ENCODE data around the gene SLC6A13.

DNA sequence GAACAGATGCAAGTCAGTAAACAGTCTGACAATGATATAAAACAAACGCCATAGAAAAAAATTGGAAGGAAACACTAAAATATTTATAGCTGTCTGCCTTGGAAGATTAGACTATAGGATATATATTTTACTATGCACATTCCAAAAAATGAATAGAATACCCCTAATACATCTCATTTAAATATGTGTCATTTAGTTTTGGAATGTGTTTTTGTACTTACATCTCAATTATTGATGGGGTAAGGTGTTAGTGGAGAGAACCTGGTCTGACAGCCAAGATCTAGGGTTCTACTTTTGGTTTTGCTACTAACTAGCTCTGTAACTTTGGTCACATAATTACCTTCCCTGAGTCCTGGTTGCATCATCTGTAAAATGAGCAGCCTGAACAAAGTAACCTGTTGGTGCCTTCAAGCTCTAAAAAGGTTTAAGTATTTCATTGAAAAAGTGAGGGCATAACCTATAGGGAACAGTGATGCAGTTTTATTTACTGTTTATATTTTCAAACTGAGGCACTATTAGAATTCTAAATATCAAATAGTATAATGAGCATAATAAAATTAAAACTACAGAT, 28.6 kb upstream of the SLC6A13 start:
- TF ChIP-seq, protein P1, sequence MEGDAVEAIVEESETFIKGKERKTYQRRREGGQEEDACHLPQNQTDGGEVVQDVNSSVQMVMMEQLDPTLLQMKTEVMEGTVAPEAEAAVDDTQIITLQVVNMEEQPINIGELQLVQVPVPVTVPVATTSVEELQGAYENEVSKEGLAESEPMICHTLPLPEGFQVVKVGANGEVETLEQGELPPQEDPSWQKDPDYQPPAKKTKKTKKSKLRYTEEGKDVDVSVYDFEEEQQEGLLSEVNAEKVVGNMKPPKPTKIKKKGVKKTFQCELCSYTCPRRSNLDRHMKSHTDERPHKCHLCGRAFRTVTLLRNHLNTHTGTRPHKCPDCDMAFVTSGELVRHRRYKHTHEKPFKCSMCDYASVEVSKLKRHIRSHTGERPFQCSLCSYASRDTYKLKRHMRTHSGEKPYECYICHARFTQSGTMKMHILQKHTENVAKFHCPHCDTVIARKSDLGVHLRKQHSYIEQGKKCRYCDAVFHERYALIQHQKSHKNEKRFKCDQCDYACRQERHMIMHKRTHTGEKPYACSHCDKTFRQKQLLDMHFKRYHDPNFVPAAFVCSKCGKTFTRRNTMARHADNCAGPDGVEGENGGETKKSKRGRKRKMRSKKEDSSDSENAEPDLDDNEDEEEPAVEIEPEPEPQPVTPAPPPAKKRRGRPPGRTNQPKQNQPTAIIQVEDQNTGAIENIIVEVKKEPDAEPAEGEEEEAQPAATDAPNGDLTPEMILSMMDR (IDR thresholded peaks at IDR 0.05; ENCODE audit: low read depth, low read length, missing input control) = no peak
- no peak for TF ChIP-seq FOXA1 (IDR thresholded peaks at IDR 0.05)
- no peak for TF ChIP-seq RAD21 (IDR thresholded peaks at IDR 0.05)
- TF ChIP-seq, protein P2, sequence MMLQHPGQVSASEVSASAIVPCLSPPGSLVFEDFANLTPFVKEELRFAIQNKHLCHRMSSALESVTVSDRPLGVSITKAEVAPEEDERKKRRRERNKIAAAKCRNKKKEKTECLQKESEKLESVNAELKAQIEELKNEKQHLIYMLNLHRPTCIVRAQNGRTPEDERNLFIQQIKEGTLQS (IDR thresholded peaks at IDR 0.05) = no peak
- no peak for TF ChIP-seq GABPA (IDR thresholded peaks at IDR 0.05 in 1 of 2, conservative IDR thresholded peaks at IDR 0.05 in 1 of 2)
- TF ChIP-seq, protein P3, sequence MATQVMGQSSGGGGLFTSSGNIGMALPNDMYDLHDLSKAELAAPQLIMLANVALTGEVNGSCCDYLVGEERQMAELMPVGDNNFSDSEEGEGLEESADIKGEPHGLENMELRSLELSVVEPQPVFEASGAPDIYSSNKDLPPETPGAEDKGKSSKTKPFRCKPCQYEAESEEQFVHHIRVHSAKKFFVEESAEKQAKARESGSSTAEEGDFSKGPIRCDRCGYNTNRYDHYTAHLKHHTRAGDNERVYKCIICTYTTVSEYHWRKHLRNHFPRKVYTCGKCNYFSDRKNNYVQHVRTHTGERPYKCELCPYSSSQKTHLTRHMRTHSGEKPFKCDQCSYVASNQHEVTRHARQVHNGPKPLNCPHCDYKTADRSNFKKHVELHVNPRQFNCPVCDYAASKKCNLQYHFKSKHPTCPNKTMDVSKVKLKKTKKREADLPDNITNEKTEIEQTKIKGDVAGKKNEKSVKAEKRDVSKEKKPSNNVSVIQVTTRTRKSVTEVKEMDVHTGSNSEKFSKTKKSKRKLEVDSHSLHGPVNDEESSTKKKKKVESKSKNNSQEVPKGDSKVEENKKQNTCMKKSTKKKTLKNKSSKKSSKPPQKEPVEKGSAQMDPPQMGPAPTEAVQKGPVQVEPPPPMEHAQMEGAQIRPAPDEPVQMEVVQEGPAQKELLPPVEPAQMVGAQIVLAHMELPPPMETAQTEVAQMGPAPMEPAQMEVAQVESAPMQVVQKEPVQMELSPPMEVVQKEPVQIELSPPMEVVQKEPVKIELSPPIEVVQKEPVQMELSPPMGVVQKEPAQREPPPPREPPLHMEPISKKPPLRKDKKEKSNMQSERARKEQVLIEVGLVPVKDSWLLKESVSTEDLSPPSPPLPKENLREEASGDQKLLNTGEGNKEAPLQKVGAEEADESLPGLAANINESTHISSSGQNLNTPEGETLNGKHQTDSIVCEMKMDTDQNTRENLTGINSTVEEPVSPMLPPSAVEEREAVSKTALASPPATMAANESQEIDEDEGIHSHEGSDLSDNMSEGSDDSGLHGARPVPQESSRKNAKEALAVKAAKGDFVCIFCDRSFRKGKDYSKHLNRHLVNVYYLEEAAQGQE (IDR thresholded peaks at IDR 0.05) = no peak
- TF ChIP-seq, protein P4, sequence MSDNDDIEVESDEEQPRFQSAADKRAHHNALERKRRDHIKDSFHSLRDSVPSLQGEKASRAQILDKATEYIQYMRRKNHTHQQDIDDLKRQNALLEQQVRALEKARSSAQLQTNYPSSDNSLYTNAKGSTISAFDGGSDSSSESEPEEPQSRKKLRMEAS (IDR thresholded peaks at IDR 0.05) = no peak
- no peak for TF ChIP-seq YY1 (IDR thresholded peaks at IDR 0.05)
- no peak for TF ChIP-seq TAF1 (conservative IDR thresholded peaks at IDR 0.05)
- TF ChIP-seq, protein P5, sequence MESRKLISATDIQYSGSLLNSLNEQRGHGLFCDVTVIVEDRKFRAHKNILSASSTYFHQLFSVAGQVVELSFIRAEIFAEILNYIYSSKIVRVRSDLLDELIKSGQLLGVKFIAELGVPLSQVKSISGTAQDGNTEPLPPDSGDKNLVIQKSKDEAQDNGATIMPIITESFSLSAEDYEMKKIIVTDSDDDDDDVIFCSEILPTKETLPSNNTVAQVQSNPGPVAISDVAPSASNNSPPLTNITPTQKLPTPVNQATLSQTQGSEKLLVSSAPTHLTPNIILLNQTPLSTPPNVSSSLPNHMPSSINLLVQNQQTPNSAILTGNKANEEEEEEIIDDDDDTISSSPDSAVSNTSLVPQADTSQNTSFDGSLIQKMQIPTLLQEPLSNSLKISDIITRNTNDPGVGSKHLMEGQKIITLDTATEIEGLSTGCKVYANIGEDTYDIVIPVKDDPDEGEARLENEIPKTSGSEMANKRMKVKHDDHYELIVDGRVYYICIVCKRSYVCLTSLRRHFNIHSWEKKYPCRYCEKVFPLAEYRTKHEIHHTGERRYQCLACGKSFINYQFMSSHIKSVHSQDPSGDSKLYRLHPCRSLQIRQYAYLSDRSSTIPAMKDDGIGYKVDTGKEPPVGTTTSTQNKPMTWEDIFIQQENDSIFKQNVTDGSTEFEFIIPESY (IDR thresholded peaks at IDR 0.05) = no peak
- no peak for TF ChIP-seq EGR1 (IDR thresholded peaks at IDR 0.05; ENCODE audit: low read depth in 2 of 2)
- no peak for TF ChIP-seq JUND (IDR thresholded peaks at IDR 0.05)
- no peak for TF ChIP-seq RXRA (IDR thresholded peaks at IDR 0.05)

All from liver (tissue), 3 donors.